HG02678 (cell line): ENCODE measurements around the gene DENND4A.
"Not testable (repeated sequence)": the region's sequence is repeated elsewhere in the genome, so short reads cannot be mapped to it uniquely, and the experiment has no call there.

Experiments
- ATAC-seq: cut with Tn5 transposase; IDR thresholded peaks from one replicate; pipeline ENCODE4 v1.9.1; 2021; ENCODE audit warnings: mild to moderate bottlenecking, moderate library complexity; ENCODE audit not compliant: unreplicated experiment

DENND4A gene

DNA sequence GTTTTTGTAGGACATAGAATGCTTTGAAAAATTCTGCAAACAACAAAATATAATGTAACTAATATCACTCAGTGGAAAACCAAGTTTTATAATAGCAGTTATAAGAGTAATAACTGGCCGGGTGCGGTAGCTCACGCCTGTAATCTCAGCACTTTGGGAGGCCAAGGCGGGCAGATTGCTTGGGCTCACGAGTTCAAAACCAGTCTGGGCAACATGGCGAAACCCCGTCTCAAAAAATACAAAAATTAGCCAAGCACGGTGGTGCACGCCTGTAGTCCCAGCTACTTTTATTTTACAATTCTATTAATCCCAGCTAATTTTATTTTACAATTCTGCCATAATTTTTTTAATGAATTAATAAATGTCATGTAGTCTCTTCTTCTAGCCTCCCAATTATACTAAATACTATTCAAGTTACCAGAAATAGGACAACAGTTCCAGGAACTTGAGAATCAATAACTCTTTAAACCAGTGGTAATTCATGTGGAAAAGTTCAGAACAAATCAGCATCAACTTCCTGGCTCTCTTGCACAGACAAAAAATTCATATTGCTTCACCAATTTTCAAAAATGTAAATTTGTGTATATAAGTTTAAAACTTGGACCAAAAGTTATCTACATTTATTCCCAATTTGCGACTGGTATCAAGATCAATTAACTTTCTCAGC, 2.2 kb downstream of the DENND4A start:
- no peak for ATAC-seq

DNA sequence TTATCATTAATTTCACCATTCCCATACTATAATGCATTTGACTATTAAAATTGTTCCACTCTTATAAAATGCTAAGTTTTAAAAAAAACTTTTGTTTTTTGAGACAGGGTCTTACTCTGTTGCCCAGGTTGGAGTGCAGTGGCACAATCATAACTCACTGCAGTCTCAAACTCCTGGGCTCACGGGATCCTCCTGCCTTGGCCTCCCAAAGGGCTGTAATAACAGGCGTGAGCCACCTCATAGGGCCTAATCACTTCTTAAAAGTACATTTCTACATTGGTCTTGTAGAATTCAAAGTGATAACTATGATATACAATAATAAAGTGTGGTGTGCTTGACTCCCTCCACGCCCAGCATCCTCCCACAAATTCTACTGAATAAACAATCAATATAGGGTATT, 3.0 kb downstream of the DENND4A start:
- no peak for ATAC-seq

DNA sequence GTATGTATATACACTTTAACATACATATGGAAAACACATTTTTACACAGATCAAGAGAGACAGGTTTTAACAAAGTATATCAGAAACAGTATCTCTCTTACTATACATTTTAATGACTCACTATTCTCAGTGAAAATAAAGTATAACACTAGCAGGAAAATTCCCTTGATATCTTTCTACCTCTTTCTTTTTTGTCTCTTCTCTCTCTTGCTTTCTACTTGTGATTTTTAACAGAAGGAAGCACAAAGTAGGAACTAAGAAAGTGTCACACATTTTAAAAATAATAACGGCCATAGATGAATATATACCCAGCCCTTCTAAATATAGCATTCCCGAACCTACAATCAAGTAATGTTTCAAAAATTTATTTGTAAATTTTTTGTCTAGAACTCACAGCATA, 4.8 kb downstream of the DENND4A start:
- ATAC-seq: no peak

DNA sequence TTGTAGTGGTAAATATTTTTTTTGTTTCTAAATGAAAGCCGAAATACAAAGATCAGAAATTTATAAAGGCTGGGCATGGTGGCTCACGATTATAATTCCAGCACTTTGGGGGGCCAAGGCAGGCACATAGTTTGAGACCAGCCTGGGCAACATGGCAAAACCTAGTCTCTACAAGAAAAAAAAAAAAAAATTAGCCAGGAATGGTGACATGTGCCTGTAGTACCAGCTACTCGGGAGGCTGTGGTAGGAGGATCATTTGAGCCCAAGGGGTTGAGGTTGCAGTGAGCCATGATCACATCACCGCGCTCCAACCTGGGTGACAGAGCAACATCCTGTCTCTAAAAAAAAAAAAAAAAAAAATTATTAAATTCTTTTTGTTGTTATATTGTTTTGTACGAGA, 6.9 kb downstream of the DENND4A start:
- no peak for ATAC-seq

DNA sequence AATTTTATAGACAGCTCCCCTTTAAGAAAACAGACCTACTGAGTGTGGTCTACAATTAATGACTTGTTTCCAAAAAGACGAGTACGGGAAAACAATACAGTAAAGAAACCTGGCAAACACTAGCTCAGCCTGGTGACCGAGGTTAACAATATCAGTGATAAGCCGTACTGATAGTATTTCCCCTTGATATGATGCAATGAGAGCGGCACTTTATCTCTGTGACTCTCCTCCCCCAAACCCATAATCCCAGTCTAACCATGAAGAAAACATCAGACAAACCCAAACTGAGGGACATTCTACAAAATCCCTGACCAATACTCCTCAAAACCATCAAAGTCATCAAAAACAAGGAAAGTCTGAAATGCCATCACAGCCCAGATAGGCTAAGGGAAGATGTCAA, 8.2 kb downstream of the DENND4A start:
- no peak for ATAC-seq

DNA sequence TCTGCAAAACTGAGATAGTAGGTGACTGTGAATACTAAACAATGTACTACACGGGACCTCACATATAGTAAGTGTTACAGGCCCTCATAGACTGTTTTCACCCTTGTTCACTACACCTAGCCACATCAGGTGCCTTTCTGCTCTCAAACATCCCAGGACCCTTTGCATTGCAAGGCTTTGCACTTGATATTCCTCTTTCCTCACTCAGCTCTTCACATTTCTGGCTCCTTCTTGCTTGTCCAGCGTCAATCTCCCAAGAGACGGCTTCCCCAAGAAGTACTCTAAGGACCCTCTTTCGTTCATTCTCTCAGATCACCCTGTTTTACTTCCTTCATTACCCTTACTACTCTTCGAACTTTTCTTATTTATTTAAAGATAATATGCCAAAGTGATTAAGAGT, 10.0 kb downstream of the DENND4A start:
- ATAC-seq: no peak

DNA sequence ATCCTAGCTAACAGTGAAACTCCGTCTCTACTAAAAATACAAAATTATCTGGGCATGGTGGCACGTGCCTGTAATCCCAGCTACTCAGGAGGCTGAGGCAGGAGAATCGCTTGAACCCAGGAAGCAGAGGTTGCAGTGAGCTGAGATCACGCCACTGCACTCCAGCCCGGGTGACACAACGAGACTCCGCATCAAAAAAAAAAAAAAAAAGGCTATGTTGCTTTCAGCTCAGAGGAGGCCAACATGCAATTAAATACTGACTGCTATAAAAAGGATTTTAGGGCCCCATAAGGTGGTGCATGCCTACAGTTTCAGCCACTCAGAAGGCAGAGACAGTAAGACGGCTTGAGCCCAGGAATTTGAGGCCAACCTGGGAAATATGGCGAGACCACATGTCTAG, 13.4 kb downstream of the DENND4A start:
- ATAC-seq: not testable (repeated sequence)

DNA sequence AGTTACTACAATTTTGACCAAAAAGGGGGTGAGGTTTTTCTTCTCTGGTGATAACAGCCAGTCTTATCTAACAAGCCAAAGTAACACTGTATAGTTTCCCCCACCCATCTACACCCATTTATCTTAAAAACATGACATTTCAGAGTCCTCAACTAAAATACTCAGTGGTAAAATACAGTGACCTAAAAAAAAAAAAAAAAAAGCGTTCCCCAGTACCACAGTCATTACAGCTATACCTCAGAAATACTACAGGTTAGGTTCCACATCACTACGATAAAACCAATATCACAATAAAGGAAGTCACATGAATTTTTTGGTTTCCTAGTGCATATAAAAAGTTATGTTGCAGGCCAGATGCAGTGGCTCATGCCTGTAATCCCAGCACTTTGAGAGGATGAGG, 13.8 kb downstream of the DENND4A start:
- no peak for ATAC-seq

DNA sequence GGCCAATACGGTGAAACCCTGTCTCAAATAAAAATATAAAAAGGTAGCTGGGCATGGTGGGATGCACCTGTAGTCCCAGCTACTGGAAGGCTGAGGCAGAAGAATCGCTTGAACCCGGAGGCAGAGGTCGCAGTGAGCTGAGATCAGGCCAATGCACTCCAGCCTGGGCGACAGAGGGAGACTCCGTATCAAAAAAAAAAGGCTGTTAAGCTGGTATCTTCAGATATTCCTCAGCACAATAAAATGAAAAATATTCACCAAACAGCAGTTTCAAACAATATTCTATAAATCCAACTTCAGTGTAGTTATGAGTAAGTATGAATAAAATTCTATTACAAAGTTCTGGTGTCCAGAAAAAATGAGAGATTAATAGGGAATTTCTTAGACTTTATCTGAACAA, 14.2 kb downstream of the DENND4A start:
- ATAC-seq: no peak

DNA sequence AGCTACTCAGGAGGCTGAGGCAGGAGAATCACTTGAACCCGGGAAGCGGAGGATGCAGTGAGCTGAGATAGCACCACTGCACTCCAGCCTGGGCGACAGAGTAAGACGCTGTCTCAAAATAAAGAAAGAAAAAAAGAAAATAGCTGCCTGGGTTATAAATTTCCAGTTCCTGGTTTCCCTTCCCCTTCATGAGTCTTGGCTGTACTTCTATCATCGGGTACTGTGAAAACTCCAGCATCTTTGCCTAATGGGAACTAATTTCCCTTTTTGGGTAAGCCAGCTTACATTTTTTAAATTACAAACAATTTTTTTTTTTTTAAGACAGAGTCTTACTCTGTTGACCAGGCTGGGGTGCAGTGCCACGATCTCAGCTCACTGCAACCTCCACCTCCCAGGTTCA, 15.0 kb downstream of the DENND4A start:
- ATAC-seq: no peak

DNA sequence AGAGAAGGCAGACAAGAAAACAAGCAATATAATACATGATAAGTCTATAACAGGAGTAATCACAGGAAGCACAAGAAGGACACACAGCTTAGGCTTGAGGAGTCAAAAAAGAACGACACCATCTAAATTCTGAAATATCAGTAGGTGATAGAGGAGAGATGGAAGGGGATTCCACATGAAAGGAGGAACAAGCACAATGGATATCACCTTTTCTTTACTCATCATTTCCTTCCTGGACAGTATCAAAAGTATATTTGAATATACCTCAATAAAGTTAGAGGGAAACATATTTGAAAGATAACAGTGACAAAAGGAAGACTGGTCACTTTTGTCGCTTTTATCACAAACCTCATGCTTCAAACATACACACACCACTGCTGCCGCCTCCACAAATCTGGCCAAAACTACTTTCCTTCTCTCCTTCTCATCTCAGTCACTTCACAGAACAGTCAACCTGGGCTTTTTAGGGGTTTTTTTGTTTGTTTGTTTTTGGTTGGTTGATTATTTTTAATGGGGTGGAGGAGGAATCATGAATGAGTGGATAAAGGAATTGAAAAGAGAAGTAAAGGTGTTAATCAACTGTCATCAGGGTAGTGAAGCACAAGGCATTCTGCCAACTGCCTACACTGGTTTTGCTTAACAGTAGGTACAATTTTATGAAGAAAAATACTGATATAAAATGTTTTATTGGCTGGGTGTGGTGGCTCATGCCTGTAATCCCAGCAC, 18.5 kb downstream of the DENND4A start:
- peak; percentile 48 for ATAC-seq

DNA sequence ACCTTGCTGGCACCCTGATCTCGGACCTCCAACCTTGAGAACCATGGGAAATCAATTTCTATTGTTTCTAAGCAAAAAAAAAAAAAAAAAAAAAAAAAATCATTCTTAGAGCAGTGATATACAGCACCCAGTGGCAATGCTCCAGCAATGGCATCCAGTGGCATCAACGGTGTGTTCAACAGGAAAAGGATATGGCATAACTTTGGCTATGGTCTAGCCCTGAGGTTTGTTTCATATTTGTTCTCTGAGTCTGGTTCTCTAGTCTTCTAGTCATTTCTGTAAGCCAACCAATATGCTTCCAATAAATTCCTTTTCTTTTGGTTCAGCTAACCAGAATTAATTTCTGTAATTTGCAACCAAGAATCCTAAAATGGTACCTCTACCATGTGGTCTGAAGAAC, 19.2 kb downstream of the DENND4A start:
- no peak for ATAC-seq

DNA sequence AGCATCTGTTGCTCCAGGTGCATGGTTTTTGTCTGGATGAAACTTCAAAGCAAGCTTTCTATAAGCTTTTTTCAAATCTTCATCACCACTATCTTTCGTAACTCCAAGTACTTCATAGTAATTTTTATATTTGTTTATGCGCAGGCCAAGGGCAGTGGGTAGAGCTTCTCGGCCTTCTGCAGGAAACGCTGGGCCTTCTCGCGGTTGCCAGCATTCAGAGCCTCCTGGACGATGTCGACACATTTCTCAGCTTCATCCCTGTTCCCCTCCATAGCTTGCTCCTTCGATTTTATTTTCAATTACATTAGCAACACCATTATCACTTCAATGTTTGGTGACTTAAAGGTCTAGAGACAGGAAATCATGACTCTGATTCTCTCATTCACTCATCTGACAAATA, 20.2 kb downstream of the DENND4A start:
- no peak for ATAC-seq

DNA sequence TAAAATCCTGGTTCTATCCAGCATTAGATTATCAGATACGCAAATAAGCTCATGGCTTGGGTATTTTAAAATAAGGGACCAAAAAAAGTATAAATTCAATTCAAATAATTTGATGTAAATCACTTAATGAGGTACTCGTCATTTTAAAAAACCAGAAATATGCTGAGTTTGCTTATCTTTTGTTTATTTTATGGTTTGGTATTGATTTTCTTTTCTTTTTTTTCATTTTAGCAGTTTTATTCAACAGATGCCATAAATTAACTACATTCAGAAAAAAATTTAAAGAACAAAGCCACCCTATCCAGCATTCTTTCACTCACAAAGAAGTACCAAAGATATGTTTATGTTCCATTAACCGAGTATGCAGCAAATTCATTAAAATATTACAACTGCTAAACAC, 22.6 kb downstream of the DENND4A start:
- no peak for ATAC-seq

DNA sequence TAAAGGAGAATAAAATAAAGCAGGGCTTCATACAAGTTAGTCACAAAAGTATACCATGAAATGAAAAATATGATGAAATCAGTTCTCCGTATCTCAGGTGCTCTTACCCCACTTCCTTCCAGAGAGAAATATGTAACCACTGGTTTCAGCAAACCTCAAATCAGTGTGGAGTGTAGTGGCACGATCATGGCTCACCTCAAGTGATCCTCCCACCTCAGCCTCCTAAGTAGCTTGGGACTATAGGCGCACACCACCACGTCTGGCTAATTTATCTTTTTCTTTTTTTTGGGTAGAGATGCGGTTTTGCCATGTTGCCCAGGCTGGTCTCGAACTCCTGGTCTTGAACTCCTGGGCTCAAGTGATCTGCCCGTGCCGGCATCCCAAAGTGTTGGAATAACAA, 24.2 kb downstream of the DENND4A start:
- ATAC-seq: no peak

DNA sequence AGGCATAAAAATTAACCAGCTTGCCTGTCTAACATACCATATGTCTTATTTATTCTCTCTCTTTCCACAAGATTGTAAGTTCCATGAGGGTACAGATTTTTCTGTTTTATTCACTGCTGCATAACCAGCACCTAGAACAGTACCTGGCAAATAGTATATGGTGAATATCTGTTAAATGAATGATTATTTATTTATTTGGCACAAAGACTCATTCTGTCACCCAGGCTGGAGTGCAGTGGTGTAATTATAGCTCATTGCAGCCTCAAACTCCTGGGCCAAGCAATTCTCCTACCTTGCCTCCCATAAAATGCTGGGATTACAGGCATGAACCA, 24.9 kb downstream of the DENND4A start:
- ATAC-seq: no peak

DNA sequence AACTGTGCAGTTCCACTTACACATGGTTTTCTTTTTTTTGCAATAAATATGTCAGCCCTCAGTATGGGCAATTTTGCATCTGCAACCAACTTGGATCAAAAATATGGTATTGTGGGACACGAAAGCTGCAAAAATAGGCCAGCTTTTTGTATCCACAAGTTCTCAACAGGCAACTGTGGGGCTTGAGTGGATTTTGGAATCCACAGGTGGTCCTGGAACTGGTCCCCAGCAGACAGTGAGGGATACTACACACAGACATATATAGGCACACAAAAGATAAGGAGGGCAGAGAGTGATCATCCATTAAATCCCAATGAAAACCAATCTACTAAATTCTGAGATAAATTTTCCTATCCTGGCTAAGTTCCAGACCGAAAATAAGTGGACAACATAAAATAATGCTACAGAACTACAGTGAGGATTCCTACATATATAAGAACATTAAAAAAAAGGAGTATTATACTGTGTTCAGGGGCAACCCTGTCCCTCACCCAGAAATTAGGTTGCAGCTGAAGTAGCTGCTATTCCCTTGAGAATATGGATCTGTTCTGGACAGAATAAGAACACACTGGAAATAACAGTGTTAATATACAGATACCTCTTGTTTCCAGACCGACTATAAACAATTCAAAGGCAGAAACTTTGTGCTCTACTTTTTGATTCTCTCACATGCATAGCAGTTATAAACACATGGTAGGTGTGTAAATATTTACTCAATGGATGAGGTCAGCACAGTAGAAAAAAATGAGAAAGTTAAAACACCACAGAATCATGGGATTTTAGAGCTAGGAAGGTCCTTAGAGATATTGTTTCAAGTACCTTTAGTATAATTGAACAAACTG, 25.4 kb downstream of the DENND4A start:
- no peak for ATAC-seq

DNA sequence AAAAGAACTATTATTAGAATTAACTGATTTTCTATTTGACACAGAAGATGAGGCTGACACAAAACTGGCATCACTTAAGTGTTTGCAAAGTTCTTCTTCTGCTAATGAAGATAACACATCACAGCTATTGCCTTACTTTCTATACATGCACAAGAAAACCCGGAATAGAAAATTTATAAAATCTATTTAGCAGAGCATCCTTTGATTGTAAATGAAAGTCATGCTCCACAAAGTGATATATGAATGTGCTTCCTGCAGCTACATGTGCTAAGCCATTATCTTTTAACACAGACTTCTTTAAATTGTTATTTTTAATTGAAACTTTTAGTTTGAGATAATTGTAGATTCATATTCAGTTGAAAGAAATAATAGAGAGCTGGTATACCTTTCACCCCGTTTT, 27.0 kb downstream of the DENND4A start:
- ATAC-seq: no peak

DNA sequence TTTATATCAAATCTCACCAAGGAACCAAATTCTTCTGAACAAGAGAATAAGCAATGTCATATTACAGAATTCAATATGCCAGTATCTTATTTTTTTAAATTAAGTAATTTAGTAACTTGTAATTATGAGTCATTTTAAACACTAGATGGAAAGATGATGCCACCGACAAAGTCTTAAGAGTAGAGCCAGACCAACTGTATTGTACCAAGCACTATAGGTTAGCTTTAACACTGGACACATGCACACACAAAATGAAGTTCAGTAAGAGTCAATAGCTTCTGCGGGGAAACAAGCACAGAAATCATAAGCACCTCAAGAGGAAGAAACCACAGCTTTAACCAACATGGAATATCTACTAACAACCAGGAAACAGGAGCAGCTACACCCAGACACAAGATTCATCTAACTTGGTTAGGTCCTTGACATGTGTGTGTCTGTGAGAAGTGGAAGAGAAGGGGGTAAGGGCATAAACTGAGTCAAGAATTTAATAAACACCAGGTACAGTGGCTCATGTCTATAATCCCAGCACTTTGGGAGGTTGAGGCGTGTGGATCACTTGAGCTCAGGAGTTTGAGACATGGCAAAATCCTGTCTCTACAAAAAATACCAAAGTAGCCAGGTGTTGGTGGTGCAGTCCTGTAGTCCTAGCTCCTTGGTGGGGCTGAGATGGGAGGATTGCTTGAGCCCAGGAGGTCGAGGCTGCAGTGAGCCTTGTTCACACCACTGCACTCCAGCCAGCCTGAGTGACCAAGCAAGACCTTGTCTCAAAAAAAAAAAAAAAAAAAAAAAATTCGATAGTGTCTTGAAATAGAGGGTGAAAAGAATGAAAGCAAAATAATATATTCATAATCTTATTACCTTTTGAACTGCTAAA, 28.9 kb downstream of the DENND4A start:
- no peak for ATAC-seq

DNA sequence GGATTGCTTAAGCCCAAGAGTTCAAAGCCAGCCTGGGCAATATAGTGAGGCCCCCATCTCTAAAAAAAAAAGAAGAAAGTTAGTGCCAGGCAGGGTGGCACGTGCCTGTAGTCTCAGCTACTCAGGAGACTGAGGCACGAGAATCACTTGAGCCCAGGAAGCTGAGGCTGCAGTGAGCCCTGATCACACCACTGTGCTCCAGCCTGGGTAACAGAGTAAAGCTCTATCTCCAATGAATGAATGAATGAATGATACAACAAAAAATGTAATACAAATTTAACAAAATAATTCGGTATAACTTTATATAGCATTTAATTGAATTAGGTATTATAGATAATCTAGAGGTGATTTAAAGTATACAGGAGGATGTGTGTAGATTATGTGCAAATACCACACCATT, 29.7 kb downstream of the DENND4A start:
- no peak for ATAC-seq
